Stimulated activated CD4-positive, alpha-beta T cell treated with anti-CD3 and anti-CD28 coated beads, Interleukin-12 subunit alpha, Interleukin-12 subunit beta, amount 100 ng/mL, for 24 hours (primary cell): ENCODE measurements around the gene ARHGEF40.

Experiments used
- DNase-seq, 2 experiments: peaks; one replicate each; pipeline ENCODE4 v3.0.0-alpha.2; 2020; ENCODE audit warnings: low read depth in 2 of 2

The ARHGEF40 gene

GRCh38 chr14:21098076-21098891 lies 28.2 kb downstream of the ARHGEF40 start, which contains the start of gene ZNF219:
ZNF219 (minus strand) TSS chr14:21098655; CDS start chr14:21093591, 5,064 bp downstream.
- no peak for DNase-seq

GRCh38 chr14:21098892-21099595 lies 28.9 kb downstream of the ARHGEF40 start:
- DNase-seq, result no peak

- DNase-seq, result no peak
Measured at GRCh38 chr14:21099596-21099985, 29.5 kb downstream of the ARHGEF40 start.

DNA sequence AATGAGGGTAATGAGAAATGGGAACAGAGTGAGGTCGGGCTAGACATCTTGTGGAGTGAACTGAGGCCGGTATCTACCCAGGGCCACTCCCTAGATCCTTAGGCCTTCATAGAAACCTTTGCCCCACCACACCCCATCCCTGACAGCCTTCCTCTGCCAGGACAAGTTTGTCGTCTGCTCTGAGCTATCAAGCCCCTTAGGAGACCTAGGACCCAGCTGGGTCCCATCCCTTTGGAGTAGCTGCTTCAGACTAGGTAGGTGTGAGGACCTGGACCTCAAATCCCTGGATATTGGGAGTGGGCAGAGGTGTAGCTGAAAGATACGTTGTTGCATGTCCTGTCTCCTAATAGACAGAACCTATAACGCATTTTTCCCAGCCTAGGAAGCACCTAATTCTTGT lies 30.8 kb downstream of the ARHGEF40 start, which contains the start of gene TMEM253:
TSS of gene TMEM253 (plus strand) at position 136 of the 400 bp plus-strand sequence. CDS start 278 bp downstream, outside the sequence.
- no peak for DNase-seq

DNA sequence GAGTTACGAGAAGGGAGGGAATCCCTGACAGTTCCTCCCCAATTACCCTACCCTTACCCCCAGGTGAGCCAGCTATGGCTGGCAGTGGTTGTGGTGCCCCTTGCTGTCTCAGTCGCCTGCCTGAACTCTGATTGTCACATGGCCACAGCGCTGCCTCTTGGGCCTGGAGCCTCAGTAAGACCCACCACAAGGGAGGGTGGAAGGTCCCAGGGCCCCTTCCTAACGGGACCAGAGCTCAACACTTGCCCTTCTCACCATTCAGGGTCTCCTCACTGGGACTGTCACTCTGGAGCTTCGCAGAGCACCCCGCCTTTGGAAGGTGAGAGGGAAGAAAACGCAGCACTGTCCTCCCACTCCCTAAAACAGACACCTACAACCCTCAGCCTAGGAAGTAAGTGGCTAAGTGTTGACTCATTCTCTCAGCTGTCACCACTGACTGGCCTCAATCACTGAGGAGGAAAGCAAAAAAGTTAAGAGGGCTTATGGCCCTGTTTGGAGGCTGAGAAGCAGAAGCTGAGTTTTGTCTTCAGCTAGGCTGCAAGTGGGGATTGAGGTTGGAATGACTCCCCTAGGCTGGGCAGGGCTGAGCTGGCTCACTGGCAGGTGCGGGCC lies 31.8 kb downstream of the ARHGEF40 start:
- DNase-seq, result no peak

GRCh38 chr14:21102521-21103410 lies 32.7 kb downstream of the ARHGEF40 start:
- no peak for DNase-seq

GRCh38 chr14:21103411-21103709 lies 33.3 kb downstream of the ARHGEF40 start:
- DNase-seq, result no peak

DNA sequence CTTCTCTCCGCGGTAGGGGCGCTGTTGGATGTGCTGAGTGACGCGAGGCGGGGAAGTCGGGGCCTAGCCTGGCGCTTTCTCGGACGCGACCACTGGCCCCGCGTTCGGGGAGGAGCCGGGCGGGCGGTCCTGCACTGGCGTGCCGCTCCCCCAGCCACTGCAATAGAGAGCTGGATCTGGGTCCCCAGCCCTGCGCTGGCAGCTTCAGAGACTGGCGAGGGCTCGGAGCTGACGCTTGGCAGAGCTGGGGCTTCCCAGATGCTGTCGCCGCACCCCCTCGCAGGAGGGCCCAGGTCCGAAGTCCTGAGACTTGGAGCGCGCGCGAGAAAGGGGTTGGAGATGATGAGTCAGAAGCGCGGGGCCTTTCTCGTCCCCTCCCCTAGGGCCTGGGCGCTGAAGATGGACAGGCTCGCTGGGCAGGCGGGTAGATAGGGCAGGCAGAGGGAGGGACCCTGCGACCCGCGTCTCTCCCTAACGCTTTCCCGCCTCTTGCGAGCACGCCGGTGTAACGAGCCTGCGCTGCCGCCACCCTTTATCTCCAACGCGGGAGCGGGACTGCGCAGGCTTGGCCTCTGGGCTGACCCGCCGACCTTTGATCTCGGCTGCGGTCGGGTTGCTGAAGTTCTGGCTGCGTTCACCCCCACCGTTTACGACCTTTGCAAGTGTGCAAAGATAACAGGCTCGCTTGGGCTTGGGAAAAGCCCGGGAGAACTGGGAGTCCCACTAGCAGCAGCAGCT lies 33.8 kb downstream of the ARHGEF40 start:
- DNase-seq, result peak; percentile 87 to 92

- peak; percentile 39 to 45 for DNase-seq
Measured at GRCh38 chr14:21104448-21105060, 34.5 kb downstream of the ARHGEF40 start.

DNA sequence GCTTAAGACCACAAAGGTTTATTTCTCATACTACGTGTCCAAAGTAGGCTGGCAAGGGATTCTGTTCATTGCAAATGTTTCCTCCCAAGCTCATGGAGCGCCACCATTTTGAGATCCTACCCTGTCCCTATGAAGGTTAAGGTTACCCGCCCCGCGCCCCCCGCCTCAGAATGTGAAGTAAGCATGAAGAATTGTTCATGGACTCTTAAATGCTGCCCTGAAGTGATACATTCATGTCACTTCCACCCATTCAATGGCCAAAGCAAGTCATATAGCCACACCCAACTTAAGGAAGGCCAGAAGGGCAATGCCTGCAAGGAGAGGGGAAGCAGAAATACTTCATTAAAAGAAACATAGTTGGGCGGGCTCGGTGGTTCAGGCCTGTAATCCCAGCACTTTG lies 35.0 kb downstream of the ARHGEF40 start:
- no peak for DNase-seq

- no peak for DNase-seq
Measured at GRCh38 chr14:21106176-21106497, 36.0 kb downstream of the ARHGEF40 start.

- peak; percentile 37 to 75 for DNase-seq
Measured at GRCh38 chr14:21106498-21107282, 36.6 kb downstream of the ARHGEF40 start.

- DNase-seq, result no peak
Measured at GRCh38 chr14:21107283-21107800, 37.2 kb downstream of the ARHGEF40 start.

GRCh38 chr14:21108791-21109190 lies 38.7 kb downstream of the ARHGEF40 start:
- DNase-seq, result no peak

DNA sequence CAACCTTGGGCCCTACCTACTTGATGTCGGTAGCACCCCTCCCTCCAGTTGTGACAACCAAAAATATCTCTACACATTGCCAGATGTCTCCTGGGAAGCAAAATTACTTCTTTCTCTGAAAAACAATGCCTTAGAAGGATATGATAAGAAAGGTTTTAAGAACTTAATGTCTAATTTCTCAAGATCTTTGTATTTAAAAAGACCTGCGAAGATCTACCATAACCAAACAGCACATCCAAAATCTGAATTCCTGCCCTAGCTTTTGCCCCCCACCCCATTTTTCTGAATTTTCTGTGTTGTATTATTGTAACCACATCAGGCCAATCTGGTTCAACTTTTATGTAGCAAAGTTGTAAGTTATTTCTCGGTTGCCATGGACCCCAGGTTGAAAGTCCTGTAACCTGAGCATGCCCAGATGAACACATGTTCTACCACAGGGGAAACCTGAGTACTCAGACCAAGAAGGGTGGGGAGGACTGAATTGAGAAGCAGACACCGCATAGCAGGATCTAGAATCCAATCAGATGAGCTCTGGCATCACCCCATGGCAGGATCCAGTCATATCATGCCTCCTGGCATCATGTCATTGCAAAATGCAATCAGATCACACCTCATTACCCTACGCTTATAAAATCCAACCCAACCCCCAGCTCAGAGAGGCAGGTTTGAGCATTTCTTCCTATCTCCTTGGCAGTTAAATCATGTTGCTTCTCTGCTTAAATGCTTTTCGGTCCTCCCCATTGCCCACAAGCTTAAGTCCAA lies 39.5 kb downstream of the ARHGEF40 start:
- no peak for DNase-seq

GRCh38 chr14:21112255-21112654 lies 42.2 kb downstream of the ARHGEF40 start:
- no peak for DNase-seq

DNA sequence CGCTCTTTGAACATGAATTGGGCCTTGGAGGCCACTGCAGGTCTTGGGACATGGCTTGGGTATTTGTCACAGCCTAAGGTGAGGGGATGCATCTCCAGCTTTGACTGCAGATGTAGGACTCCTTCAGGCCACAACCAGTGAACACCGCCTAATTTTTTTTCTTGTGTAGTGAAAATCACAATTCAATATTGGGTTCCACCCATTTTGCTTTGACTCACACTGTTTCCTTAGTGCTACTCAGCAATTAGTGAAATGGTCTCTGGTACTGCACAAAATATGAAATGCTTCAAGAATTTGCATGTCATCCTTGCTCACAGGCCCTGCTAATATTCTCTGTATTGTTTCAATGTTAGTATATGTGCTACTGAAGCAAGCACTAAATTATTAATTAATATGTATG lies 43.3 kb downstream of the ARHGEF40 start:
- DNase-seq, result no peak

DNA sequence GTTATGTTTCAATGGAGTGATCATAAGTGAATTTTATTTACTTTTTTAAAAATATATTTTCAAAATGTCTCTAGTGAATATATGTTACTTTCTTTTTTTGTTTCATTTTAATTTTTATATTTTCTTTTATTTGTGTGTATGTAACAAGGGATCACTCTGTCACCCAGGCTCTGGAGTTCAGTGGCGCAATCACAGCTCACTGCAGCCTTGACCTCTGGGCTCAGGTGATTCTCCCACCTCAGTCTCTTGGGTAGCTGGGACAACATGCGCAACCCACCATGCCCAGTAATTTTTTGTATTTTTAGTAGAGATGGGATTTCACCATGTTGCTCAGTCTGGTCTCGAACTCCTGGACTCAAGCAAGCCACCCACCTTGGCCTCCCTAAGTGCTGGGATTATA lies 48.8 kb downstream of the ARHGEF40 start:
- DNase-seq, result no peak

GRCh38 chr14:21120686-21121085 lies 50.6 kb downstream of the ARHGEF40 start:
- no peak for DNase-seq
